HG03460 (cell line): ENCODE results near the gene NEAT1.

Experiments
- ATAC-seq: cut with Tn5 transposase; IDR thresholded peaks from one replicate; pipeline ENCODE4 v1.9.1; 2021; ENCODE audit not compliant: unreplicated experiment

The NEAT1 gene

GRCh38 chr11:65433657-65434056 lies 11.1 kb downstream of the NEAT1 start:
- ATAC-seq = no peak

GRCh38 chr11:65434057-65434666 lies 11.6 kb downstream of the NEAT1 start:
- no peak for ATAC-seq

GRCh38 chr11:65434667-65435410 lies 12.2 kb downstream of the NEAT1 start:
- ATAC-seq = no peak

- no peak for ATAC-seq
These were observed 12.9 kb downstream of the NEAT1 start for GRCh38 chr11:65435411-65435931.

GRCh38 chr11:65435981-65436411 lies 13.4 kb downstream of the NEAT1 start:
- ATAC-seq = no peak

- no peak for ATAC-seq
These were observed 13.9 kb downstream of the NEAT1 start for GRCh38 chr11:65436412-65437032.

GRCh38 chr11:65437436-65438227 lies 15.0 kb downstream of the NEAT1 start:
- ATAC-seq = no peak

- ATAC-seq = no peak
These were observed 15.9 kb downstream of the NEAT1 start for GRCh38 chr11:65438257-65439151.

GRCh38 chr11:65439331-65440181 lies 17.0 kb downstream of the NEAT1 start:
- no peak for ATAC-seq

- peak; percentile 58 for ATAC-seq
These were observed 18.4 kb downstream of the NEAT1 start for GRCh38 chr11:65440831-65441499.

- ATAC-seq = no peak
These were observed 20.3 kb downstream of the NEAT1 start for GRCh38 chr11:65442842-65443331.

- no peak for ATAC-seq
These were observed 21.9 kb downstream of the NEAT1 start for GRCh38 chr11:65444314-65445051.

GRCh38 chr11:65445101-65445603 lies 22.6 kb downstream of the NEAT1 start:
- no peak for ATAC-seq

GRCh38 chr11:65445604-65446445 lies 23.2 kb downstream of the NEAT1 start:
- no peak for ATAC-seq

- ATAC-seq = no peak
These were observed 24.1 kb downstream of the NEAT1 start for GRCh38 chr11:65446446-65447277.

- no peak for ATAC-seq
These were observed 25.4 kb downstream of the NEAT1 start for GRCh38 chr11:65448074-65448417.
